GM23338 (cell line): ENCODE measurements around the gene TMEM204. TPM values are rescaled to one million over a fixed set of nuclear protein-coding genes. Genes with fewer than 3 reads are reported as not detected.

ENCODE experiments used
- ATAC-seq: fragments of 200-7000 bp; cut with Tn5 transposase; 3 replicates; pipeline ENCODE4 v1.9.1; 2020
- DNase-seq: peaks from one replicate; pipeline ENCODE4 v3.0.0-alpha.2; 2015; ENCODE audit warnings: low spot score
- H2AFZ ChIP-seq: fragments of 200-600 bp; sonication (generic); 2 replicates; pipeline ENCODE4 v1.8.0; 2016; ENCODE audit warnings: antibody characterized with exemption, mild to moderate bottlenecking, moderate library complexity
- H3F3A ChIP-seq: fragments of 200-600 bp; sonication (generic); replicated peaks from 2 replicates; pipeline ENCODE4 v1.8.0; 2017; ENCODE audit warnings: antibody characterized with exemption, mixed run types, low read depth
- H3K27ac ChIP-seq: fragments of 200-600 bp; sonication (generic); 2 replicates; pipeline ENCODE4 v1.6.1; 2016; ENCODE audit warnings: low read depth
- H3K27me3 ChIP-seq: fragments of 200-600 bp; sonication (generic); 2 replicates; pipeline ENCODE4 v1.8.0; 2016; ENCODE audit warnings: mild to moderate bottlenecking, mixed run types, moderate library complexity; ENCODE audit not compliant: insufficient read depth
- H3K36me3 ChIP-seq: fragments of 200-600 bp; sonication (generic); 2 replicates; pipeline ENCODE4 v1.8.0; 2016; ENCODE audit warnings: mild to moderate bottlenecking; ENCODE audit not compliant: insufficient read depth
- H3K4me1 ChIP-seq: fragments of 200-600 bp; sonication (generic); 2 replicates; pipeline ENCODE4 v1.8.0; 2016; ENCODE audit warnings: mild to moderate bottlenecking, moderate library complexity; ENCODE audit not compliant: insufficient read depth
- H3K4me2 ChIP-seq: fragments of 200-600 bp; sonication (generic); 2 replicates; pipeline ENCODE4 v1.7.1; 2017; ENCODE audit warnings: mixed run types
- H3K4me3 ChIP-seq: fragments of 200-600 bp; sonication (generic); 2 replicates; pipeline ENCODE4 v1.6.1; 2016; ENCODE audit warnings: mixed run types
- H3K79me2 ChIP-seq: fragments of 200-600 bp; sonication (generic); replicated peaks from 2 replicates; pipeline ENCODE4 v1.8.0; 2017; ENCODE audit warnings: mild to moderate bottlenecking; ENCODE audit not compliant: insufficient read depth
- H3K9me2 ChIP-seq: fragments of 200-600 bp; sonication (generic); 2 replicates; pipeline ENCODE4 v1.8.0; 2017; ENCODE audit not compliant: insufficient read depth
- H4K20me1 ChIP-seq: fragments of 200-600 bp; sonication (generic); replicated peaks from 2 replicates; pipeline ENCODE4 v1.8.0; 2017; ENCODE audit warnings: mild to moderate bottlenecking; ENCODE audit not compliant: insufficient read depth
- H3K27ac Mint-ChIP-seq: 2 replicates; pipeline ENCODE4 v1.8.0; 2020; ENCODE audit warnings: inconsistent platforms, mild to moderate bottlenecking, moderate library complexity, mixed read lengths
- H3K27me3 Mint-ChIP-seq: 3 replicates; pipeline ENCODE4 v1.8.0; 2022; ENCODE audit warnings: low read depth, mild to moderate bottlenecking, moderate library complexity, mixed read lengths, inconsistent platforms; ENCODE audit not compliant: insufficient read depth, poor library complexity
- H3K36me3 Mint-ChIP-seq: 3 replicates; pipeline ENCODE4 v1.8.0; 2021; ENCODE audit warnings: low read depth, mild to moderate bottlenecking, inconsistent platforms, moderate library complexity, mixed read lengths
- H3K4me1 Mint-ChIP-seq: 3 replicates; pipeline ENCODE4 v1.8.0; 2020; ENCODE audit warnings: mild to moderate bottlenecking, inconsistent platforms, mixed read lengths
- H3K4me3 Mint-ChIP-seq: 3 replicates; pipeline ENCODE4 v1.8.0; 2021; ENCODE audit warnings: moderate library complexity, mild to moderate bottlenecking, inconsistent platforms, mixed read lengths
- H3K9me3 Mint-ChIP-seq: 3 replicates; pipeline ENCODE4 v1.8.0; 2020; ENCODE audit warnings: moderate library complexity, mild to moderate bottlenecking, inconsistent platforms, mixed read lengths
- CREB1 ChIP-seq: fragments of 250-450 bp; sonication (Bioruptor Pico); IDR thresholded peaks from 2 replicates; pipeline ENCODE4 v1.5.0; 2020; ENCODE audit warnings: low read depth, mild to moderate bottlenecking, moderate library complexity
- CTCF ChIP-seq, 2 experiments: fragments of 200-600 bp in 1 of 2; sonication (generic) in 1 of 2; conservative IDR thresholded peaks; 2 replicates each; pipeline versions ENCODE4 v1.5.1 to v1.6.1; 2016 to 2017; ENCODE audit warnings: antibody characterized with exemption in 2 of 2, low read depth in 2 of 2, mild to moderate bottlenecking in 2 of 2, moderate library complexity in 1 of 2
- EZH2 ChIP-seq: fragments of 200-600 bp; sonication (generic); IDR thresholded peaks from one replicate; pipeline ENCODE4 v1.8.0; 2017; ENCODE audit warnings: antibody characterized with exemption, mild to moderate bottlenecking, low read depth; ENCODE audit not compliant: unreplicated experiment
- EZH2phosphoT487 ChIP-seq: fragments of 200-600 bp; sonication (generic); IDR thresholded peaks from one replicate; pipeline ENCODE4 v1.8.1; 2018; ENCODE audit warnings: antibody characterized with exemption; ENCODE audit not compliant: unreplicated experiment
- JUNB ChIP-seq: IDR thresholded peaks from one replicate; pipeline ENCODE4 v1.6.1; 2016; ENCODE audit warnings: antibody characterized with exemption; ENCODE audit not compliant: unreplicated experiment
- NANOG ChIP-seq: IDR thresholded peaks from 2 replicates; pipeline ENCODE4 v1.6.1; 2016; ENCODE audit warnings: antibody characterized with exemption, borderline replicate concordance
- POLR2AphosphoS5 ChIP-seq: IDR thresholded peaks from 2 replicates; pipeline ENCODE4 v1.6.1; 2016; ENCODE audit warnings: antibody characterized with exemption, low read depth
- REST ChIP-seq: IDR thresholded peaks from one replicate; pipeline ENCODE4 v1.6.1; 2018; ENCODE audit warnings: antibody characterized with exemption; ENCODE audit not compliant: unreplicated experiment
- STAT1 ChIP-seq: IDR thresholded peaks from one replicate; pipeline ENCODE4 v1.6.1; 2016; ENCODE audit warnings: antibody characterized with exemption; ENCODE audit not compliant: unreplicated experiment
- ZNF114 ChIP-seq: fragments of 250-450 bp; sonication (Bioruptor Pico); IDR thresholded peaks from 2 replicates; pipeline ENCODE4 v1.5.0; 2020; ENCODE audit warnings: mild to moderate bottlenecking, moderate library complexity
- ZNF331 ChIP-seq: fragments of 250-450 bp; sonication (Bioruptor Pico); IDR thresholded peaks from 2 replicates; pipeline ENCODE4 v1.5.0; 2020; ENCODE audit warnings: low read depth, mild to moderate bottlenecking, moderate library complexity
- ZNF462 ChIP-seq: fragments of 250-450 bp; sonication (Bioruptor Pico); IDR thresholded peaks from 2 replicates; pipeline ENCODE4 v1.5.0; 2020; ENCODE audit warnings: mild to moderate bottlenecking, moderate library complexity
- polyA plus RNA-seq: library from polyadenylated mRNA; unstranded; fragments of >200 nt; fragmentation: Nextera tagmentation; extraction: Ambion mirVana; gene quantifications from 2 replicates; pipeline ENCODE4 v1.2.1, GENCODE V29; 2016
- total RNA-seq: library from RNA; depleted of rRNA; stranded (reverse); fragments of >200 nt; shearing (Covaris generic); gene quantifications from 2 replicates; pipeline ENCODE4 v1.2.3, GENCODE V29; 2014

TMEM204 gene
- total and polyA plus RNA-seq, 2 experiments from 2014 or later = 0.14 to 0.21 TPM

- no peak overlapping the region for H3K27ac ChIP-seq
- no peaks in the 10 kb centered on the region for H3K9me2 ChIP-seq
- H3K36me3 ChIP-seq = no peaks in the 10 kb centered on the region
- DNase-seq = no peak
- peaks cover 2% of the 10 kb centered on the region; the same call in 2 of the 3 replicates for H3K4me1 Mint-ChIP-seq
- TF ChIP-seq CTCF (conservative IDR thresholded peaks at IDR 0.05; ENCODE audit: low read depth in 2 of 2) (no peak), ZNF462 (CRISPR knock-in tag) (no peak), ZNF331 (CRISPR knock-in tag) (no peak), NANOG (no peak), JUNB (no peak), REST (no peak), STAT1 (no peak), POLR2AphosphoS5 (no peak), CREB1 (CRISPR knock-in tag) (no peak), ZNF114 (no peak), EZH2 (no peak), EZH2phosphoT487 (no peak)
- peaks cover 2% of the 10 kb centered on the region; the same call in 1 of the 3 replicates for H3K9me3 Mint-ChIP-seq
- 0 out of 2 replicates have a peak, but pooled peaks cover 1% of the 10 kb centered on the region for H3F3A ChIP-seq
- no peaks in the 10 kb centered on the region for H3K36me3 Mint-ChIP-seq
- 0 out of 2 replicates have a peak, but pooled peaks cover under 1% of the 10 kb centered on the region for H3K4me1 ChIP-seq
- no peak for ATAC-seq
- no peak overlapping the region for H2AFZ ChIP-seq
- H4K20me1 ChIP-seq = no peaks in the 10 kb centered on the region
- H3K27me3 Mint-ChIP-seq = peaks cover 23% of the 10 kb centered on the region
- H3K4me3 ChIP-seq = no peak overlapping the region
- H3K27me3 ChIP-seq = no peaks in the 10 kb centered on the region
- H3K27ac Mint-ChIP-seq = no peak overlapping the region
- H3K4me3 Mint-ChIP-seq = no peak overlapping the region
- no peak overlapping the region for H3K4me2 ChIP-seq
- no peaks in the 10 kb centered on the region for H3K79me2 ChIP-seq
Measured at GRCh38 chr16:1487395-1488053, 45.9 kb upstream of the TMEM204 start.
